ENCODE data around the gene TOMM34.

The TOMM34 gene

GRCh38 chr20:44959082-44959637, 1.0 kb downstream of the TOMM34 start:
- H3K27ac ChIP-seq, result peak overlapping the region; percentile 84
- DNase-seq (ENCODE audit: low spot score), result peak; percentile 72
- ChIA-PET CTCF (interaction anchor here (0.6 to 1.5 kb wide), 5 partner anchors 18 to 552 kb away, joined by 3 to 4 read pairs (median 3); no protein-coding TSS in a partner anchor), POLR2A (ENCODE audit: low non-redundant PET) (interaction anchor here (2.3 kb wide), 1 partner anchor 8 kb away, joined by 7 read pairs; no protein-coding TSS in a partner anchor)
- TF ChIP-seq, protein P1, sequence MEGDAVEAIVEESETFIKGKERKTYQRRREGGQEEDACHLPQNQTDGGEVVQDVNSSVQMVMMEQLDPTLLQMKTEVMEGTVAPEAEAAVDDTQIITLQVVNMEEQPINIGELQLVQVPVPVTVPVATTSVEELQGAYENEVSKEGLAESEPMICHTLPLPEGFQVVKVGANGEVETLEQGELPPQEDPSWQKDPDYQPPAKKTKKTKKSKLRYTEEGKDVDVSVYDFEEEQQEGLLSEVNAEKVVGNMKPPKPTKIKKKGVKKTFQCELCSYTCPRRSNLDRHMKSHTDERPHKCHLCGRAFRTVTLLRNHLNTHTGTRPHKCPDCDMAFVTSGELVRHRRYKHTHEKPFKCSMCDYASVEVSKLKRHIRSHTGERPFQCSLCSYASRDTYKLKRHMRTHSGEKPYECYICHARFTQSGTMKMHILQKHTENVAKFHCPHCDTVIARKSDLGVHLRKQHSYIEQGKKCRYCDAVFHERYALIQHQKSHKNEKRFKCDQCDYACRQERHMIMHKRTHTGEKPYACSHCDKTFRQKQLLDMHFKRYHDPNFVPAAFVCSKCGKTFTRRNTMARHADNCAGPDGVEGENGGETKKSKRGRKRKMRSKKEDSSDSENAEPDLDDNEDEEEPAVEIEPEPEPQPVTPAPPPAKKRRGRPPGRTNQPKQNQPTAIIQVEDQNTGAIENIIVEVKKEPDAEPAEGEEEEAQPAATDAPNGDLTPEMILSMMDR (conservative IDR thresholded peaks at IDR 0.05; ENCODE audit: low read depth), result no peak

GRCh38 chr20:44958276-44958675, 1.9 kb downstream of the TOMM34 start:
- ChIA-PET CTCF (interaction anchor here (0.7 kb wide), 1 partner anchor 138 kb away, joined by 3 read pairs; no protein-coding TSS in a partner anchor), POLR2A (ENCODE audit: low non-redundant PET) (no interaction called here)
- TF ChIP-seq, protein P1 (conservative IDR thresholded peaks at IDR 0.05; ENCODE audit: low read depth), result no peak
- H3K27ac ChIP-seq, result no peak overlapping the region
- no peak for DNase-seq (ENCODE audit: low spot score)

DNA sequence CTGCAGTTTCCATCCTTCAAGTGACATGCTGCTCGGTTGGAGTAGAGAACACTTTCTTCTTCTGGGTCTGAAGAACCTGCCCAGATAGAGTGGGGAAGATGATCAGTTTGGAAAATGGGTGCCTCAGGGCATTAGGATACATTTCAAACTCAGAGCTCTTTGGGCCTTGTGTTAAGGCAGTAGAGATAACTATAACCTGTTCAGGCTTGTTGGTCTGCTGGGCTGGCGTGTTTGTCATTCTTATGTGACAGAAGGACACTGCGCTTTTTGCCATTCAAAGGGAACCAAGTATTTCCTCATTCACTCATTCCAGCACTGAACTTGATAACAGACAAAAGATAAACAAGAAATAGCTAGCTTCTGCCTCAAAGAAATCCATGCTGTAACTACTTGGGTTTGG, 3.8 kb downstream of the TOMM34 start:
- POLR2A ChIA-PET (ENCODE audit: low non-redundant PET), result interaction anchor here (0.8 to 1.0 kb wide), 3 partner anchors 10 to 47 kb away, joined by 3 to 4 read pairs (median 4); no protein-coding TSS in a partner anchor
- TF ChIP-seq, protein P1 (conservative IDR thresholded peaks at IDR 0.05; ENCODE audit: low read depth), result no peak
- DNase-seq (ENCODE audit: low spot score), result no peak
- CTCF ChIA-PET, result interaction anchor here (0.6 to 1.2 kb wide), 3 partner anchors 31 to 337 kb away, joined by 3 to 5 read pairs (median 3); no protein-coding TSS in a partner anchor
- no peak overlapping the region for H3K27ac ChIP-seq

DNA sequence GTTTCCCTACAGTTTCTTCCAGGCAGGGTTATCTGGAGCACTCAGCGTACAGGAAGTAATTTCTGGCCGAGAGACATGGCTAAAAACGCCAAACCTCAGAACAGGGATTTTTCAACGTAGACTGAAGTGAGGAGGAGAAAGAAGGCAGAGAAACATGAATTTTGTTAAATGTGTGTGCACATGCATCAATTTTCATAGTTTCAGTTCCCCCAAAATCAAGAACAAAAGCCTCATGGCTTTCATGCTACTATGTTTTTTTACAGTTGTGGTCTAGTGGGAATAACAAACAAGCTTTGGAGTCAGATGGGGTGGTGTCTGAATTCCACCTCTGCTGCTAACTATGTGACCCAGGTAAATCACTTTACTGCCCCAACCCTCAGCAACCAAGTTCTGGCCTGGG, 4.9 kb downstream of the TOMM34 start:
- ChIA-PET POLR2A (ENCODE audit: low non-redundant PET) (no interaction called here), CTCF (no interaction called here)
- H3K27ac ChIP-seq, result no peak overlapping the region
- no peak for DNase-seq (ENCODE audit: low spot score)
- TF ChIP-seq, protein P1 (conservative IDR thresholded peaks at IDR 0.05; ENCODE audit: low read depth), result no peak

DNA sequence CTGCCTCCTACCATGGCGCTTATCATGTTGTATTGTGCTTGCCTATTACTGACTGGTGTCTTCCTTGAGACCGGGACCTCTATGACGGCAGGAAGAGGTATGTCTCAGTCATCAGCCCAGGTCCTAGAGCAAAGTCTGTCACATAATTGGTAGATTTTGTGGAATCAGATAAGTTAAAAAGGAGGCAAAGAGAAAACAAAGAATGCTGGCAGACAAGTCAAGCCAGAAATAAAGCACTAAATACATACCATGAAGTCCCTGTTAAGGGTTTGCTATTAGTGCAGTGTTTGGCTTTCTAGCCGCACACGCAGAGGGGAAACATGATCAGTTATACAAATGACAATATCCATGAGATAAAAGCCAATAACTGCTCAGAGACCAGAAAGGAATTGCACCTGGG, 6.0 kb downstream of the TOMM34 start:
- no peak for DNase-seq (ENCODE audit: low spot score)
- ChIA-PET POLR2A (ENCODE audit: low non-redundant PET) (interaction anchor here (0.6 kb wide), 1 partner anchor 17 kb away, joined by 4 read pairs; no protein-coding TSS in a partner anchor), CTCF (interaction anchor here (0.5 to 1.0 kb wide), 5 partner anchors 12 to 970 kb away, joined by 3 to 5 read pairs (median 3); no protein-coding TSS in a partner anchor)
- TF ChIP-seq, protein P1 (conservative IDR thresholded peaks at IDR 0.05; ENCODE audit: low read depth), result no peak
- no peak overlapping the region for H3K27ac ChIP-seq

DNA sequence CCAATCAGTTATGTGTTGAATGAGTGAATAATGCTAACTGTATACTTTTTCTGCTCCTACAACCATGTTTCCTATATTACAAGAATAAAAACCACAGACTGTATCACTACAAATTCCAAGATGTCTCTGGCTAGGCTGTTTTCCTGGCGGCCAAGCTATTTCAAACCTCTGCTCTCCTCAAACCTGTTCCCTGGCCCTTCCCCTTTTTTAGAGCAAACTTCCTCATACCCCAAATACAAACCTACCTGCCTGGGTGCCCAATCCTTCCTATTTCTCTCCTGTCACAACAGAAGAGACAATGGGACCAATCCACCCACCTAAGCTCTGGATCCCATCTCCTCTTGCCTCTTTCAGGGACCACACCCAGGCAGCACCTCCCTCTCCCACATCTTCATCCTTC, 7.5 kb downstream of the TOMM34 start:
- DNase-seq (ENCODE audit: low spot score), result no peak
- no peak overlapping the region for H3K27ac ChIP-seq
- CTCF ChIA-PET, result interaction anchor here (1.0 kb wide), 1 partner anchor 11 kb away, joined by 3 read pairs; no protein-coding TSS in a partner anchor
- POLR2A ChIA-PET (ENCODE audit: low non-redundant PET), result no interaction called here
- TF ChIP-seq, protein P1 (conservative IDR thresholded peaks at IDR 0.05; ENCODE audit: low read depth), result no peak
